CD4-positive, CD25-positive, alpha-beta regulatory T cell (primary cell): ENCODE results near the gene FHIT. TPM values are rescaled to one million over a fixed set of nuclear protein-coding genes. Genes with fewer than 3 reads are reported as not detected.

Experiments used
- ATAC-seq, 2 donors: fragments of 150-1000 bp; cut with Tn5 transposase; one replicate each; pipeline ENCODE4 v1.10.0; 2021; ENCODE audit warnings: low read depth in 2 of 2, moderate number of reproducible peaks in 2 of 2, moderate library complexity in 1 of 2
- DNase-seq, 3 donors: peaks; one replicate each; pipeline versions ENCODE4 v3.0.0 to v3.0.0-alpha.2; 2012 to 2022; ENCODE audit warnings: mixed read lengths in 1 of 3
- H3K27ac ChIP-seq: one replicate; pipeline ENCODE4 v1.7.0; 2013; ENCODE audit warnings: mild to moderate bottlenecking, low read length; ENCODE audit not compliant: insufficient read depth, poor library complexity, severe bottlenecking
- H3K27me3 ChIP-seq: one replicate; pipeline ENCODE4 v1.7.0; 2013; ENCODE audit warnings: low read length; ENCODE audit not compliant: control insufficient read depth, insufficient read depth
- H3K36me3 ChIP-seq: one replicate; pipeline ENCODE4 v1.7.0; 2013; ENCODE audit warnings: mild to moderate bottlenecking, low read length, moderate library complexity; ENCODE audit not compliant: control insufficient read depth, insufficient read depth
- H3K4me1 ChIP-seq: 2 replicates; pipeline ENCODE4 v1.7.0; 2013; ENCODE audit warnings: mild to moderate bottlenecking, low read length; ENCODE audit not compliant: insufficient read depth, control insufficient read depth, poor library complexity, severe bottlenecking
- H3K4me3 ChIP-seq: one replicate; pipeline ENCODE4 v1.7.0; 2013; ENCODE audit warnings: low read depth, mild to moderate bottlenecking, low read length, moderate library complexity
- H3K9me3 ChIP-seq, 2 experiments: 1 replicate in 1 of 2; 2 replicates in 1 of 2; pipeline ENCODE4 v1.7.0; 2013; ENCODE audit warnings: low read length in 2 of 2, mild to moderate bottlenecking in 1 of 2, moderate library complexity in 1 of 2; ENCODE audit not compliant: control insufficient read depth in 2 of 2
- H3K27ac Mint-ChIP-seq, 3 donors: one replicate each; pipeline ENCODE4 v1.8.0; 2020 to 2022; ENCODE audit warnings: mild to moderate bottlenecking in 3 of 3, mixed read lengths in 3 of 3, moderate library complexity in 2 of 3
- H3K27me3 Mint-ChIP-seq: one replicate; pipeline ENCODE4 v1.8.0; 2022; ENCODE audit warnings: mild to moderate bottlenecking, mixed read lengths
- H3K36me3 Mint-ChIP-seq: one replicate; pipeline ENCODE4 v1.8.0; 2020; ENCODE audit warnings: mixed read lengths
- H3K4me1 Mint-ChIP-seq, 4 donors: one replicate each; pipeline ENCODE4 v1.8.0; 2020 to 2022; ENCODE audit warnings: mixed read lengths in 4 of 4, mild to moderate bottlenecking in 1 of 4
- H3K4me3 Mint-ChIP-seq, 4 donors: one replicate each; pipeline ENCODE4 v1.8.0; 2020 to 2022; ENCODE audit warnings: mild to moderate bottlenecking in 4 of 4, mixed read lengths in 4 of 4, moderate library complexity in 3 of 4
- H3K9me3 Mint-ChIP-seq, 7 donors: one replicate each; pipeline ENCODE4 v1.8.0; 2020 to 2022; ENCODE audit warnings: mixed read lengths in 7 of 7, mild to moderate bottlenecking in 3 of 7, moderate library complexity in 2 of 7
- polyA plus RNA-seq, 4 donors: library from polyadenylated mRNA; unstranded; fragments of 300-500 nt; fragmentation: Illumina TruSeq; gene quantifications; one replicate each; pipeline ENCODE4 v1.2.3, GENCODE V29; 2021
- total RNA-seq: library from RNA; stranded (reverse); gene quantifications from one replicate; pipeline ENCODE4 v1.2.3, GENCODE V29; 2022

Gene FHIT
- total and polyA plus RNA-seq, 5 donors from 2014 or later: 7.8 to 120 (median 14.4) TPM

DNA sequence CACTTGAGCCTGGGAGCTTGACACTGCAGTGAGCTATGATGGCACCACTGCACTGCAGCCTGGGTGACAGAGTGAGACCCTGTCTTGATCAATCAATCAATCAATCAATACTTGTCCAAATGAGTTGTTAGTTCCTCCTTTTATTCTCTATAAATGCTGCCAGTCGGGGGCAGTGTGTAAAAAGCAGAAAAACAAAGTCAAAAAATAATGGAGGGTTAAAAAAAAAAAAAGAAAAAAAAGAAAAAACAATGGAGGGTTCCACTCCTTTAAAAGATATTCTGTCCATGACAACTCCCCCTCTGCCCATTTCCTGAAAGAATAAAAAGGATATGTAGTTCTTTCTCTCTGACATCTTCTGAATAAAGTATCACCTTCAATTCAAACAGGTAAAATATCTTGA, 1068.6 kb downstream of the FHIT start:
- H3K27me3 Mint-ChIP-seq: peaks cover 5% of the 10 kb centered on the region
- no peaks in the 10 kb centered on the region for H3K36me3 ChIP-seq
- H3K9me3 ChIP-seq: no peaks in the 10 kb centered on the region
- H3K9me3 Mint-ChIP-seq: no peaks in the 10 kb centered on the region
- no peak overlapping the region for H3K4me3 ChIP-seq
- no peaks in the 10 kb centered on the region for H3K4me1 Mint-ChIP-seq
- peaks cover 3% of the 10 kb centered on the region for H3K36me3 Mint-ChIP-seq
- ATAC-seq (no peak), DNase-seq (peak in 1 of 3 donors; percentile 24)
- no peak overlapping the region for H3K4me3 Mint-ChIP-seq
- H3K27ac Mint-ChIP-seq: no peak overlapping the region
- no peak overlapping the region for H3K27ac ChIP-seq
- H3K4me1 ChIP-seq: no peaks in the 10 kb centered on the region
- H3K27me3 ChIP-seq: no peaks in the 10 kb centered on the region

GRCh38 chr3:60178931-60179653, 1072.2 kb downstream of the FHIT start:
- no peaks in the 10 kb centered on the region for H3K27me3 Mint-ChIP-seq
- H3K4me3 ChIP-seq: no peak overlapping the region
- ATAC-seq (no peak), DNase-seq (no peak)
- no peaks in the 10 kb centered on the region for H3K27me3 ChIP-seq
- H3K4me3 Mint-ChIP-seq: no peak overlapping the region
- no peaks in the 10 kb centered on the region for H3K36me3 Mint-ChIP-seq
- peaks cover 0 to 3% (median 0%) of the 10 kb centered on the region in 7 donors for H3K9me3 Mint-ChIP-seq
- H3K4me1 Mint-ChIP-seq: no peaks in the 10 kb centered on the region
- H3K27ac Mint-ChIP-seq: no peak overlapping the region
- no peak overlapping the region for H3K27ac ChIP-seq
- no peaks in the 10 kb centered on the region for H3K4me1 ChIP-seq
- no peaks in the 10 kb centered on the region for H3K36me3 ChIP-seq
- H3K9me3 ChIP-seq: no peaks in the 10 kb centered on the region

DNA sequence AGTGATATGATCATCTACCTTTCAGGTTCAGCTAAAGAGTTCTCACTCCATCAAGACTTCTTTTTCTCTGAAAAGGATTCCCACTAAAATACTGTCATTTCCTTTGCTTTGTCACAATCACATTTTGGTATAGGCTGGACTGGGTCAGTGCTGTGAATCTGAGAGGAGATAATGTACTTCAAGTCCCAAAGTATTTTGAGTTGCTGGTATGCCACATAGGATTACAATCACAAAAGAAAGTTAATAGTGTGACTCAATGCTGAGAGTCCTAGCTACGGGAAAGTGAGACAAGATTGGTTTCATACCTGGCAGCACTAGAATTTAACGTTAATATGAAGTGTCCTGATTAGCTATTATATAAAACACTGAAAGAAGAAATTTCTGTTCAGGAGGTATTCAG, 1073.5 kb downstream of the FHIT start:
- DNase-seq: no peak
- H3K27me3 Mint-ChIP-seq: no peaks in the 10 kb centered on the region
- Histone ChIP-seq H3K9me3 (no peaks in the 10 kb centered on the region), H3K27me3 (no peaks in the 10 kb centered on the region), H3K4me3 (no peak overlapping the region), H3K36me3 (no peaks in the 10 kb centered on the region), H3K4me1 (no peaks in the 10 kb centered on the region), H3K27ac (no peak overlapping the region)
- no peak overlapping the region for H3K27ac Mint-ChIP-seq
- H3K36me3 Mint-ChIP-seq: no peaks in the 10 kb centered on the region
- H3K4me3 Mint-ChIP-seq: no peak overlapping the region
- peaks cover 0 to 2% (median 0%) of the 10 kb centered on the region in 4 donors for H3K4me1 Mint-ChIP-seq
- no peak for ATAC-seq
- peaks cover 0 to 3% (median 0%) of the 10 kb centered on the region in 7 donors for H3K9me3 Mint-ChIP-seq

GRCh38 chr3:60176614-60177013, 1074.6 kb downstream of the FHIT start:
- Histone ChIP-seq H3K4me3 (no peak overlapping the region), H3K9me3 (no peaks in the 10 kb centered on the region), H3K27ac (no peak overlapping the region), H3K36me3 (no peaks in the 10 kb centered on the region), H3K4me1 (no peaks in the 10 kb centered on the region), H3K27me3 (no peaks in the 10 kb centered on the region)
- no peak for DNase-seq
- H3K4me3 Mint-ChIP-seq: no peak overlapping the region
- H3K4me1 Mint-ChIP-seq: peaks cover 0 to 2% (median 0%) of the 10 kb centered on the region in 4 donors
- H3K36me3 Mint-ChIP-seq: no peaks in the 10 kb centered on the region
- H3K27ac Mint-ChIP-seq: no peak overlapping the region
- ATAC-seq: no peak
- no peaks in the 10 kb centered on the region for H3K27me3 Mint-ChIP-seq
- peaks cover 0 to 3% (median 0%) of the 10 kb centered on the region in 7 donors for H3K9me3 Mint-ChIP-seq

DNA sequence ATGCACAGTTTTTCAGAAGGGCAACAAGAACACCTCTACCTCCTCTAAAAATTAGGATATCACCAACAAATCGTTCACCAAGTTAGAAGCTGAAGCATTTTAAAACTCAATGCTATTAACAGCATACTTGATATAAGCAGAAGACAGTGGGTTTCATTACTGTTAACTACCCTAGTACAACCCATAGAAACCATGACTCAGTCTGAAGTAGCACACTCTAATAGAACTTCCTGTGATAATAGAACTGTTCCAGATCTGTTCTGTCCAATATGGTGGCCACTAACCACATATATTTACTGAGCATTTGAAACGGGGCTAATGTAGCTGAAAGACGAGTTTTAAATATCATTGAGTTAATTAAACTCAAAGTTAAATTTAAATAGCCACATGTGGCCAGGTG, 1075.6 kb downstream of the FHIT start:
- peaks cover 0 to 3% (median 0%) of the 10 kb centered on the region in 7 donors for H3K9me3 Mint-ChIP-seq
- DNase-seq: peak in 1 of 3 donors; percentile 20
- Histone ChIP-seq H3K36me3 (no peaks in the 10 kb centered on the region), H3K27me3 (no peaks in the 10 kb centered on the region), H3K9me3 (no peaks in the 10 kb centered on the region), H3K4me3 (no peak overlapping the region), H3K27ac (no peak overlapping the region), H3K4me1 (no peaks in the 10 kb centered on the region)
- H3K4me3 Mint-ChIP-seq: no peak overlapping the region
- H3K27me3 Mint-ChIP-seq: no peaks in the 10 kb centered on the region
- H3K36me3 Mint-ChIP-seq: no peaks in the 10 kb centered on the region
- H3K4me1 Mint-ChIP-seq: peaks cover 0 to 2% (median 0%) of the 10 kb centered on the region in 4 donors
- ATAC-seq: no peak
- no peak overlapping the region for H3K27ac Mint-ChIP-seq

DNA sequence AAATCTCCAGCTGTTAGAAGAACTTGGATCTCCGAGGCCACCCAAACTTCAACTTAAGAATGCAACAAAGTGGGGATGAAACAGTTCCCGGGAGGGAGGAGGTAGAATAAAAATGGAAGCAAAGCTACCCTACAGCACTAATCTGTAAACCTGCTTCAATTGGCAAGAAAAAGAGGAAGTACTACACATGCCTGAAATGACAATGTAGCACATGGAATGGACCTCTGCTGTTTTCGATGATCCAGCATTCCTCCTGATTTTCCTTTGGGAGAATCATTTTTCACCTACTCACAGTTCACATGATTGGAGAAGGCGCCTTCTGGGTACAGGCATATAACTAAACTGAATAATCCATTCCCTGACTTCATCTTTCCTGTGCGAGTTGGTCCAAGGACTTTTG, 1081.5 kb downstream of the FHIT start:
- no peaks in the 10 kb centered on the region for H3K9me3 Mint-ChIP-seq
- H3K27me3 ChIP-seq: no peaks in the 10 kb centered on the region
- peak overlapping the region in 1 of 3 donors; percentile 11 for H3K27ac Mint-ChIP-seq
- no peaks in the 10 kb centered on the region for H3K9me3 ChIP-seq
- DNase-seq (no peak), ATAC-seq (no peak)
- H3K4me3 Mint-ChIP-seq: no peak overlapping the region
- no peaks in the 10 kb centered on the region for H3K4me1 ChIP-seq
- H3K4me3 ChIP-seq: no peak overlapping the region
- no peaks in the 10 kb centered on the region for H3K27me3 Mint-ChIP-seq
- peaks cover 0 to 4% (median 2%) of the 10 kb centered on the region in 4 donors for H3K4me1 Mint-ChIP-seq
- no peak overlapping the region for H3K27ac ChIP-seq
- H3K36me3 ChIP-seq: no peaks in the 10 kb centered on the region
- no peaks in the 10 kb centered on the region for H3K36me3 Mint-ChIP-seq

DNA sequence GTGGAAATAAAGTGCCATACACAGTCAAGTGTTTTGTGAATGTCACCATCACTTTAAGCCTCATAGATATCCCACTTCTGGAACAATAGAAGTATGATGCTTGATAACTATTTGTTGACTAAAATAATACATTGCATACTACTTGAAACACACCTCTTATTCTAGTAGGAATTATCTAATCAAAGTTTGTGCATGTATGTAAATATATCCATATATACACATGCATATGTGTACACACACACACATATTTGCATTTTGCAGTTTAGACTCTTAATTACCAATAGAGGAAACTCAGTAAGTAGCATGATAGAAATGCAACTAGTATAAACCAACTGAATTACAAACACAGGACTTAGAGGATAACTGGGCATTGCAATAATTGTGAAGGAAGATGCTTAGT, 1084.1 kb downstream of the FHIT start:
- Mint-ChIP-seq H3K27ac (no peak overlapping the region), H3K27me3 (no peaks in the 10 kb centered on the region), H3K4me3 (no peak overlapping the region), H3K9me3 (no peaks in the 10 kb centered on the region), H3K4me1 (peaks cover 0 to 4% (median 1%) of the 10 kb centered on the region in 4 donors), H3K36me3 (no peaks in the 10 kb centered on the region)
- Histone ChIP-seq H3K27me3 (no peaks in the 10 kb centered on the region), H3K9me3 (no peaks in the 10 kb centered on the region), H3K4me3 (no peak overlapping the region), H3K36me3 (no peaks in the 10 kb centered on the region), H3K4me1 (no peaks in the 10 kb centered on the region), H3K27ac (no peak overlapping the region)
- DNase-seq (no peak), ATAC-seq (no peak)
